K562 (cell line): ENCODE data around the gene MMP11. TPM values are rescaled to one million over a fixed set of nuclear protein-coding genes. Genes with fewer than 3 reads are reported as not detected.

Experiments used
- FOXJ2 ChIP-seq: fragments of 200-800 bp; sonication (Bioruptor generic); IDR thresholded peaks from 2 replicates; pipeline ENCODE4 v1.6.1; 2016; ENCODE audit warnings: missing genetic modification characterization, missing compliant biosample characterization
- GABPB2 ChIP-seq: fragments of 250-450 bp; sonication (Bioruptor Pico); conservative IDR thresholded peaks from 2 replicates; pipeline ENCODE4 v1.5.1; 2021; ENCODE audit warnings: mild to moderate bottlenecking
- HMGXB4 ChIP-seq: sonication (generic); formaldehyde crosslinking; IDR thresholded peaks from 2 replicates; pipeline ENCODE4 v1.8.1; 2023; ENCODE audit warnings: mild to moderate bottlenecking, missing genetic modification reagents
- MTA1 ChIP-seq: fragments of 450-650 bp; IDR thresholded peaks from 2 replicates; pipeline ENCODE4 v1.6.1; 2017; ENCODE audit warnings: borderline replicate concordance
- MYBL2 ChIP-seq, 2 experiments: fragments of 450-650 bp in 1 of 2; sonication (generic) in 1 of 2; formaldehyde crosslinking in 1 of 2; IDR thresholded peaks; 2 replicates each; pipeline versions ENCODE4 v1.6.1 to v1.8.1; 2017 to 2022; ENCODE audit warnings: borderline replicate concordance in 1 of 2, inconsistent platforms in 1 of 2, low read depth in 1 of 2, mild to moderate bottlenecking in 1 of 2, missing genetic modification reagents in 1 of 2, moderate library complexity in 1 of 2
- SNIP1 ChIP-seq: fragments of 450-650 bp; IDR thresholded peaks from 2 replicates; pipeline ENCODE4 v1.7.1; 2017; ENCODE audit warnings: low read depth, mild to moderate bottlenecking
- SRF ChIP-seq, 2 experiments: fragments of 250-450, 450-650 bp in 1 of 2; sonication (Bioruptor Pico) in 1 of 2; sonication (generic) in 1 of 2; formaldehyde crosslinking; IDR thresholded peaks; 2 replicates each; pipeline versions ENCODE4 v1.5.0 to v1.5.1; 2020 to 2022; ENCODE audit warnings: mild to moderate bottlenecking in 1 of 2, missing genetic modification reagents in 1 of 2
- TAL1 ChIP-seq: fragments of 450-650 bp; IDR thresholded peaks from 2 replicates; pipeline ENCODE4 v1.6.1; 2016; ENCODE audit warnings: mild to moderate bottlenecking
- ZNF347 ChIP-seq: fragments of 450-650 bp; formaldehyde crosslinking; IDR thresholded peaks from 2 replicates; pipeline ENCODE4 v1.4.0; 2020; ENCODE audit warnings: low read depth, mild to moderate bottlenecking, moderate library complexity
- ZNF407 ChIP-seq: fragments of 450-650 bp; IDR thresholded peaks from 2 replicates; pipeline ENCODE4 v1.6.1; 2016; ENCODE audit warnings: low read depth
- ZNF444 ChIP-seq: fragments of 250-450 bp; sonication (Bioruptor Pico); IDR thresholded peaks from 2 replicates; pipeline ENCODE4 v1.4.0; 2020; ENCODE audit warnings: mild to moderate bottlenecking, moderate library complexity
- ZNF518B ChIP-seq: fragments of 250-450 bp; sonication (Bioruptor Pico); IDR thresholded peaks from 2 replicates; pipeline ENCODE4 v1.5.0; 2021; ENCODE audit warnings: mild to moderate bottlenecking, moderate library complexity
- ZNF830 ChIP-seq: fragments of 250-450 bp; sonication (Bioruptor Pico); IDR thresholded peaks from 2 replicates; pipeline ENCODE4 v1.5.0; 2021; ENCODE audit warnings: mild to moderate bottlenecking
- polyA plus RNA-seq, 8 experiments: library from polyadenylated mRNA; depleted of rRNA in 4 of 8; stranded (reverse) in 5 of 8; unstranded in 3 of 8; fragments of >200 nt; fragmentation: Nextera tagmentation in 2 of 8; fragmentation: Illumina TruSeq in 1 of 8; extraction: Ambion mirVana in 2 of 8; extraction: Trizol in 1 of 8; gene quantifications; 2 replicates each; pipeline versions ENCODE4 v1.2.1 to v1.2.3, GENCODE V29; 2011 to 2014; ENCODE audit warnings: inconsistent platforms in 1 of 8, missing spikeins in 1 of 8
- total RNA-seq, 7 experiments: library from RNA; depleted of rRNA in 6 of 7; stranded (reverse); fragments of >200 nt in 6 of 7; fragmentation: Illumina TruSeq in 2 of 7; extraction: Trizol in 2 of 7; gene quantifications; 2 replicates each; pipeline versions ENCODE4 v1.2.1 to v1.2.3, GENCODE V29; 2011 to 2021; ENCODE audit warnings: low replicate concordance in 1 of 7

Gene MMP11
- total and polyA plus RNA-seq, 9 of the 15 experiments (the other 6 are each of a cell fraction or from before 2014, with no cell fraction given), result 0.14 to 1.8 (median 1.1) TPM; not detected in 2

- TF ChIP-seq ZNF347, result no peak
- 0 out of 2 replicates have a peak, but pooled peaks have one; percentile 49 for TF ChIP-seq HMGXB4 (CRISPR knock-in tag)
- no peak for TF ChIP-seq SRF (CRISPR knock-in tag; IDR thresholded peaks at IDR 0.05)
- TF ChIP-seq TAL1, result no peak
- no peak for TF ChIP-seq SNIP1
- TF ChIP-seq GABPB2 (CRISPR knock-in tag), result no peak
- no peak for TF ChIP-seq ZNF444 (CRISPR knock-in tag)
- no peak for TF ChIP-seq ZNF518B (CRISPR knock-in tag)
- TF ChIP-seq ZNF407, result no peak
- TF ChIP-seq FOXJ2, result no peak
- TF ChIP-seq MYBL2 (IDR thresholded peaks at IDR 0.05; ENCODE audit: low read depth), result no peak
- TF ChIP-seq MYBL2 (CRISPR knock-in tag; IDR thresholded peaks at IDR 0.05; ENCODE audit: borderline replicate concordance), result no peak
- TF ChIP-seq MTA1, result 0 out of 2 replicates have a peak, but pooled peaks have one; percentile 31
- TF ChIP-seq ZNF830, result no peak
These were observed 4.7 kb upstream of the MMP11 start, which contains the start of gene CHCHD10 (continued) for GRCh38 chr22:23767673-23768548.
